ENCODE results near the gene SPINT3. TPM values are rescaled to one million over a fixed set of nuclear protein-coding genes. Genes with fewer than 3 reads are reported as not detected.

SPINT3 gene
- total RNA-seq, 2 donors from 2014 or later: not detected

DNA sequence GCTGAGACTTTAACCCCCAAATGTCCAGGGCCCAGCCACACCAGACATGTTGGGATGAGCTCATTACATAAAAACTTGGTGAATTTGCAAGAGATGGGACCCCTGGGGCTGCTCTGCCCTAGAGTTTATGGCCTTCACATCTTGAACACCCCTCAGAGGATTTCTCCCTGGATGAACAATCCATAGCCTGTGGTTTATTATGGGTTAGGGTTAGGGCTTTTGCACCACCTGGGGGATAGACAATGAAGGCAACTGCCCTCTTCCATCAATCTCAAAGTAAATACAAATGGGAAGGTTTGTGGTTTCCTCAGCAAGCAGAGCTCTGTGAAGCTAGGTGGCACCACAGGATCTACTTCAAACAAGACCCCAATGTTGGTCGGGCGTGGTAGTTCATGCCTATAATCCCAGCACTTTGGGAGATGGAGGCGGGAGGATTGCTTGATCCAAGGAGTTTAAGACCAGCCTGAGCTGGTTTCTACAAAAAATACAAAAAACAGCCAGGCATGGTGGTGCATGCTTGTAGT lies 17.4 kb downstream of the SPINT3 start:
- no peak for TF ChIP-seq POLR2A (IDR thresholded peaks at IDR 0.05)
- TF ChIP-seq CTCF (IDR thresholded peaks at IDR 0.05): no peak
- Histone ChIP-seq H3K36me3 (replicated peaks in 1 of 2; ENCODE audit: insufficient read depth in 1 of 2, low read depth in 2 of 2) (no peaks in the 10 kb centered on the region), H3K27me3 (no peaks in the 10 kb centered on the region), H3K4me1 (no peaks in the 10 kb centered on the region), H3K9me3 (no peaks in the 10 kb centered on the region), H3K27ac (no peak overlapping the region), H3K4me3 (no peak overlapping the region)
- intact Hi-C loops (cut with DNase I): no loop called here
- no peak for ATAC-seq
- DNase-seq: no peak
- 50 to 71% methylated on average over 3 of the region's 3 CpGs for WGBS, 2 donors

DNA sequence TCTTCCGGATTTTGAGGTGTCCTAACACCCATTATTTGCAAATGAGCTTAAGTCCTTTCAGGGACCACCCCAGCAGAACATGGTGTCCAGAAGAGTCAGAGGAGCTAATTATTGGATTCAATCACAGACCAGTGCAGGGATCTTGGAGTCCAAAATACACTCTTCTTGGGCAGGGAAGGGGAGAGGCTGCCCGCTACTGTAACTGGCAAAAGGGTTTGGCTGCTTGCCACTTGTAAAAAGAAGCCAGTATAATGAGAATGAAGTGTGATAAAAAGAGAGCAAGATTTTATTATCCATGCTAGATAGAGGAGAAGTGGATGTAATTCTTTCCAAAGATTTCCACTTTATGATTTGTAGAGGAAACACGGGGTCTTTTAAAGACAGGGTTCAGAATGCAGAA lies 19.3 kb downstream of the SPINT3 start:
- WGBS, 2 donors: 61 to 66% methylated on average over 3 of the region's 3 CpGs
- TF ChIP-seq CTCF (IDR thresholded peaks at IDR 0.05) (no peak), POLR2A (IDR thresholded peaks at IDR 0.05) (no peak)
- DNase-seq: no peak
- no peaks in the 10 kb centered on the region for H3K27me3 ChIP-seq
- intact Hi-C loops (cut with DNase I): no loop called here
- H3K36me3 ChIP-seq (replicated peaks in 1 of 2; ENCODE audit: insufficient read depth in 1 of 2, low read depth in 2 of 2): no peaks in the 10 kb centered on the region
- no peaks in the 10 kb centered on the region for H3K4me1 ChIP-seq
- H3K27ac ChIP-seq: no peak overlapping the region
- no peaks in the 10 kb centered on the region for H3K9me3 ChIP-seq
- H3K4me3 ChIP-seq: no peak overlapping the region
- no peak for ATAC-seq

DNA sequence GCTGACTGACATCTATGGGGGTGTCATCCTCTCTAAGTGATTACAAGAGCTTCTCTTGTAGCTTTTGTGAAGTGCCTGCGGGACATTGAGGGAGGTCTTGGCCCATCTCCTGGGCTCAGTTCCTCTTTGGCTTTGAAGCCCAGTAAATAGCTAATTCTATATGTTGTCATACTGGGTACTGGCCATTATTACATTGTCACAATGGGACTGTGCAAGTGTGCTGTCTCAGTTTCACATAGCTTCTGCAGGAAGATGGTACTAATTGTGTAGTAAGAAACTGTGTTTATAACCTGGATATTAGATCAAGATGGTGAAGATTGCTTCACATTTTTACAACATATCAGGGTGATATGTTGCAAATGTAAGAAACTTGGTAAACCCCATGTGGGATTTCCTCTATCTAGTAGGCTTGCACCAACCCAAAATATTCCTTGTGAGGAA lies 19.9 kb downstream of the SPINT3 start:
- Histone ChIP-seq H3K27me3 (no peaks in the 10 kb centered on the region), H3K9me3 (no peaks in the 10 kb centered on the region), H3K4me3 (no peak overlapping the region), H3K4me1 (no peaks in the 10 kb centered on the region), H3K27ac (no peak overlapping the region), H3K36me3 (replicated peaks in 1 of 2; ENCODE audit: insufficient read depth in 1 of 2, low read depth in 2 of 2) (no peaks in the 10 kb centered on the region)
- no peak for TF ChIP-seq POLR2A (IDR thresholded peaks at IDR 0.05)
- ATAC-seq (no peak), DNase-seq (no peak)
- 67 to 100% methylated on average over 1 of the region's 1 CpG for WGBS, 2 donors
- intact Hi-C loops (cut with DNase I): no loop called here

- ATAC-seq (no peak), DNase-seq (no peak)
- H3K9me3 ChIP-seq: no peaks in the 10 kb centered on the region
- WGBS, 2 donors: 71 to 81% methylated on average over 1 of the region's 1 CpG
- intact Hi-C loops (cut with DNase I): no loop called here
- no peaks in the 10 kb centered on the region for H3K27me3 ChIP-seq
- TF ChIP-seq POLR2A (IDR thresholded peaks at IDR 0.05) (no peak), CTCF (IDR thresholded peaks at IDR 0.05) (no peak)
- no peak overlapping the region for H3K27ac ChIP-seq
- H3K4me1 ChIP-seq: no peaks in the 10 kb centered on the region
- H3K4me3 ChIP-seq: no peak overlapping the region
- H3K36me3 ChIP-seq (replicated peaks in 1 of 2; ENCODE audit: insufficient read depth in 1 of 2, low read depth in 2 of 2): no peaks in the 10 kb centered on the region
These were observed 26.3 kb downstream of the SPINT3 start for GRCh38 chr20:45489083-45489531.

DNA sequence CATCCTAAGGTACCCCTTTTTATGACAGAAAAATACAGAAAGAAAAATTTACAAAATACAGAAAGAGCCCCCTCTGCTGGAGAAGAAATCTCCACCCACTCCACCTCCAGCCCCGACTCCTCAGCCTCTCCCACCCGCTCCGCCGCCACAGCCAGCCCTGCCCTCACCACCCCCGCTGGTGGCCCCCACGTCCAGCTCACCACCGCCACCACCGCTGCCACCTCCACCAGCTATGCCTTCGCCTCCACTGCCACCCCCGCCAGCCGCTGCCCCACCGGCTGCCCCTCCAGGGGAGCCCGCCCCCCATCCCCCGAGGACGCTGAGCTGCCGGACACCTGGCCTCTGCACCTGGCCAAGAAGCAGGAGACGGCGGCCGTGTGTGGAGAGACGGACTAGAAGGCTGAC lies 28.2 kb downstream of the SPINT3 start:
- intact Hi-C loops (cut with DNase I): no loop called here
- no peak for TF ChIP-seq CTCF (IDR thresholded peaks at IDR 0.05)
- no peak for TF ChIP-seq POLR2A (IDR thresholded peaks at IDR 0.05)
- H3K9me3 ChIP-seq: no peaks in the 10 kb centered on the region
- ATAC-seq (no peak), DNase-seq (no peak)
- no peaks in the 10 kb centered on the region for H3K4me1 ChIP-seq
- H3K27ac ChIP-seq: no peak overlapping the region
- no peaks in the 10 kb centered on the region for H3K27me3 ChIP-seq
- no peak overlapping the region for H3K4me3 ChIP-seq
- no peaks in the 10 kb centered on the region for H3K36me3 ChIP-seq (replicated peaks in 1 of 2; ENCODE audit: insufficient read depth in 1 of 2, low read depth in 2 of 2)
- WGBS, 2 donors: 19 to 23% methylated on average over 8 to 18 of the region's 20 CpGs

All from body of pancreas (tissue), 4 donors.